Endothelial cell of umbilical vein (primary cell): ENCODE results near the gene BEAN1.

Experiments
- EZH2 ChIP-seq: IDR thresholded peaks from 2 replicates; pipeline ENCODE4 v1.6.1; 2012; ENCODE audit warnings: borderline replicate concordance, low read depth, mild to moderate bottlenecking, moderate library complexity, low read length, inconsistent platforms; ENCODE audit not compliant: severe bottlenecking
- GATA2 ChIP-seq: IDR thresholded peaks from 2 replicates; pipeline ENCODE4 v1.7.0; 2011; ENCODE audit warnings: low read depth, mild to moderate bottlenecking, moderate library complexity, mixed read lengths, low read length; ENCODE audit not compliant: insufficient read length, insufficient read depth
- JUN ChIP-seq: IDR thresholded peaks from 2 replicates; pipeline ENCODE4 v1.6.1; 2011; ENCODE audit warnings: borderline replicate concordance, low read depth; ENCODE audit not compliant: insufficient read length, insufficient read depth
- POLR2A ChIP-seq: IDR thresholded peaks from 2 replicates; pipeline ENCODE4 v1.6.1; 2012; ENCODE audit warnings: low read depth, mild to moderate bottlenecking, control low read depth, low read length
- POLR2AphosphoS5 ChIP-seq: IDR thresholded peaks from 2 replicates; pipeline ENCODE4 v1.6.1; 2012; ENCODE audit warnings: low read depth, mild to moderate bottlenecking, control low read depth, low read length, moderate library complexity; ENCODE audit not compliant: insufficient read depth
- TF ChIP-seq, protein P1 (sequence below), 2 donors: IDR thresholded peaks; 1 replicate in 1 of 2; 2 replicates in 1 of 2; pipeline ENCODE4 v1.5.1; 2011; ENCODE audit warnings: low read length in 2 of 2, mild to moderate bottlenecking in 2 of 2, moderate library complexity in 2 of 2, control low read depth in 1 of 2, inconsistent platforms in 1 of 2, low read depth in 1 of 2; ENCODE audit not compliant: insufficient read depth in 1 of 2; ENCODE audit errors: extremely low read depth in 1 of 2

- TF ChIP-seq, protein P1, sequence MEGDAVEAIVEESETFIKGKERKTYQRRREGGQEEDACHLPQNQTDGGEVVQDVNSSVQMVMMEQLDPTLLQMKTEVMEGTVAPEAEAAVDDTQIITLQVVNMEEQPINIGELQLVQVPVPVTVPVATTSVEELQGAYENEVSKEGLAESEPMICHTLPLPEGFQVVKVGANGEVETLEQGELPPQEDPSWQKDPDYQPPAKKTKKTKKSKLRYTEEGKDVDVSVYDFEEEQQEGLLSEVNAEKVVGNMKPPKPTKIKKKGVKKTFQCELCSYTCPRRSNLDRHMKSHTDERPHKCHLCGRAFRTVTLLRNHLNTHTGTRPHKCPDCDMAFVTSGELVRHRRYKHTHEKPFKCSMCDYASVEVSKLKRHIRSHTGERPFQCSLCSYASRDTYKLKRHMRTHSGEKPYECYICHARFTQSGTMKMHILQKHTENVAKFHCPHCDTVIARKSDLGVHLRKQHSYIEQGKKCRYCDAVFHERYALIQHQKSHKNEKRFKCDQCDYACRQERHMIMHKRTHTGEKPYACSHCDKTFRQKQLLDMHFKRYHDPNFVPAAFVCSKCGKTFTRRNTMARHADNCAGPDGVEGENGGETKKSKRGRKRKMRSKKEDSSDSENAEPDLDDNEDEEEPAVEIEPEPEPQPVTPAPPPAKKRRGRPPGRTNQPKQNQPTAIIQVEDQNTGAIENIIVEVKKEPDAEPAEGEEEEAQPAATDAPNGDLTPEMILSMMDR (IDR thresholded peaks at IDR 0.05; ENCODE audit: extremely low read depth in 1 of 2, insufficient read depth in 1 of 2, low read depth in 1 of 2, low read length in 2 of 2), result no peak
- no peak for TF ChIP-seq POLR2A
- no peak for TF ChIP-seq POLR2AphosphoS5
- no peak for TF ChIP-seq EZH2
- no peak for TF ChIP-seq GATA2
- no peak for TF ChIP-seq JUN
These were observed 58.3 kb downstream of the BEAN1 start for GRCh38 chr16:66485376-66485775.
